Thymus (tissue), 2 donors: Measurements from ENCODE around the gene KIFC3. TPM values are rescaled to one million over a fixed set of nuclear protein-coding genes. Genes with fewer than 3 reads are reported as not detected.

Experiments used
- polyA plus RNA-seq: library from polyadenylated mRNA; stranded (reverse); fragments of 200-250 nt; gene quantifications from one replicate; pipeline ENCODE4 v1.2.3, GENCODE V29; 2013
- total RNA-seq: library from RNA; stranded (reverse); fragments of 120-200 nt; gene quantifications from one replicate; pipeline ENCODE4 v1.2.4, GENCODE V29; 2013
- donor health status: healthy.

KIFC3 gene
- total and polyA plus RNA-seq, 2 donors = 3.8 to 9.2 TPM

Other genes starting within 250 kb of the KIFC3 start
- 5.1 TPM for gene ADGRG1, start 173.9 kb downstream of the KIFC3 start, total RNA-seq
- gene ADGRG1, start 173.9 kb downstream of the KIFC3 start, polyA plus RNA-seq = 15.7 TPM
- 0.33 TPM for gene ADGRG3, start 134.2 kb downstream of the KIFC3 start, total RNA-seq
- gene ADGRG3, start 134.2 kb downstream of the KIFC3 start, polyA plus RNA-seq = 0.94 TPM
- 0.33 TPM for gene DRC7, start 107.7 kb downstream of the KIFC3 start, total RNA-seq
- gene DRC7, start 107.7 kb downstream of the KIFC3 start, polyA plus RNA-seq = 0.32 TPM
- gene KATNB1, start 66.7 kb downstream of the KIFC3 start, total RNA-seq = 15.1 TPM
- 13.3 TPM for gene KATNB1, start 66.7 kb downstream of the KIFC3 start, polyA plus RNA-seq
- 0.19 TPM for gene CNGB1, start 168.6 kb upstream of the KIFC3 start, total RNA-seq
- gene CNGB1, start 168.6 kb upstream of the KIFC3 start, polyA plus RNA-seq = 0.43 TPM
- gene ZNF319, start 198.2 kb upstream of the KIFC3 start, total RNA-seq = 1.7 TPM
- 6.9 TPM for gene ZNF319, start 198.2 kb upstream of the KIFC3 start, polyA plus RNA-seq
- gene USB1, start 198.9 kb upstream of the KIFC3 start, total RNA-seq = 4.5 TPM
- 31.4 TPM for gene USB1, start 198.9 kb upstream of the KIFC3 start, polyA plus RNA-seq
- 1.2 TPM for gene MMP15, start 223.3 kb upstream of the KIFC3 start, total RNA-seq
- 1.7 TPM for gene MMP15, start 223.3 kb upstream of the KIFC3 start, polyA plus RNA-seq